WTC11 (cell line): ENCODE results near the gene BICDL1.

Experiments
- NR2C2 ChIP-seq: sonication (generic); formaldehyde crosslinking; IDR thresholded peaks from 2 replicates; pipeline ENCODE4 v1.8.0; 2022; ENCODE audit warnings: mild to moderate bottlenecking, missing genetic modification reagents
- TF ChIP-seq, protein P1 (sequence below): fragments of 200-600 bp; IDR thresholded peaks from 2 replicates; pipeline ENCODE4 v1.8.0; 2022; ENCODE audit warnings: antibody characterized with exemption
- TF ChIP-seq, protein P2 (sequence below): sonication (generic); formaldehyde crosslinking; IDR thresholded peaks from 2 replicates; pipeline ENCODE4 v1.8.1; 2022; ENCODE audit warnings: low read depth, missing genetic modification reagents, borderline replicate concordance
- TF ChIP-seq, protein P3 (sequence below): sonication (generic); formaldehyde crosslinking; IDR thresholded peaks from 2 replicates; pipeline ENCODE4 v1.8.1; 2023; ENCODE audit warnings: mild to moderate bottlenecking, moderate library complexity, missing genetic modification reagents

DNA sequence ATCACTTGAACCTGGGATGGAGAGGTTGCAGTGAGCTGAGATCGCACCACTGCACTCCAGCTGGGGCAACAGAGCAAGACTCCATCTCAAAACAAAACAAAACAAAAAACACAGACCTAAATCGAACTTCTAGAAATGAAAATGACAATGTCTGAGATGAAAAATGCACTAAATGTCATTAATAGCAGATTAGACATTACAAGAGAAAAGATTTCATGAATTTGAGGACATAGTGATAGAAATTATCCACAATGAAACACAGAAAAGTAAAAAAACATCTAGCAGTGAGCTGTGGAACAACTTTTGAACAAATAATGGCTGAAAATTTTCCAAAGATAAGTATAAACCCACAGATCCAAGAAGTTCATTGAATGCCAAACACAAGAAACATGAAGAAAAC is 35.2 kb downstream of the BICDL1 start:
- TF ChIP-seq, protein P1, sequence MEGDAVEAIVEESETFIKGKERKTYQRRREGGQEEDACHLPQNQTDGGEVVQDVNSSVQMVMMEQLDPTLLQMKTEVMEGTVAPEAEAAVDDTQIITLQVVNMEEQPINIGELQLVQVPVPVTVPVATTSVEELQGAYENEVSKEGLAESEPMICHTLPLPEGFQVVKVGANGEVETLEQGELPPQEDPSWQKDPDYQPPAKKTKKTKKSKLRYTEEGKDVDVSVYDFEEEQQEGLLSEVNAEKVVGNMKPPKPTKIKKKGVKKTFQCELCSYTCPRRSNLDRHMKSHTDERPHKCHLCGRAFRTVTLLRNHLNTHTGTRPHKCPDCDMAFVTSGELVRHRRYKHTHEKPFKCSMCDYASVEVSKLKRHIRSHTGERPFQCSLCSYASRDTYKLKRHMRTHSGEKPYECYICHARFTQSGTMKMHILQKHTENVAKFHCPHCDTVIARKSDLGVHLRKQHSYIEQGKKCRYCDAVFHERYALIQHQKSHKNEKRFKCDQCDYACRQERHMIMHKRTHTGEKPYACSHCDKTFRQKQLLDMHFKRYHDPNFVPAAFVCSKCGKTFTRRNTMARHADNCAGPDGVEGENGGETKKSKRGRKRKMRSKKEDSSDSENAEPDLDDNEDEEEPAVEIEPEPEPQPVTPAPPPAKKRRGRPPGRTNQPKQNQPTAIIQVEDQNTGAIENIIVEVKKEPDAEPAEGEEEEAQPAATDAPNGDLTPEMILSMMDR = no peak
- TF ChIP-seq, protein P2, sequence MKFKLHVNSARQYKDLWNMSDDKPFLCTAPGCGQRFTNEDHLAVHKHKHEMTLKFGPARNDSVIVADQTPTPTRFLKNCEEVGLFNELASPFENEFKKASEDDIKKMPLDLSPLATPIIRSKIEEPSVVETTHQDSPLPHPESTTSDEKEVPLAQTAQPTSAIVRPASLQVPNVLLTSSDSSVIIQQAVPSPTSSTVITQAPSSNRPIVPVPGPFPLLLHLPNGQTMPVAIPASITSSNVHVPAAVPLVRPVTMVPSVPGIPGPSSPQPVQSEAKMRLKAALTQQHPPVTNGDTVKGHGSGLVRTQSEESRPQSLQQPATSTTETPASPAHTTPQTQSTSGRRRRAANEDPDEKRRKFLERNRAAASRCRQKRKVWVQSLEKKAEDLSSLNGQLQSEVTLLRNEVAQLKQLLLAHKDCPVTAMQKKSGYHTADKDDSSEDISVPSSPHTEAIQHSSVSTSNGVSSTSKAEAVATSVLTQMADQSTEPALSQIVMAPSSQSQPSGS (CRISPR knock-in tag) = no peak
- TF ChIP-seq, protein P3, sequence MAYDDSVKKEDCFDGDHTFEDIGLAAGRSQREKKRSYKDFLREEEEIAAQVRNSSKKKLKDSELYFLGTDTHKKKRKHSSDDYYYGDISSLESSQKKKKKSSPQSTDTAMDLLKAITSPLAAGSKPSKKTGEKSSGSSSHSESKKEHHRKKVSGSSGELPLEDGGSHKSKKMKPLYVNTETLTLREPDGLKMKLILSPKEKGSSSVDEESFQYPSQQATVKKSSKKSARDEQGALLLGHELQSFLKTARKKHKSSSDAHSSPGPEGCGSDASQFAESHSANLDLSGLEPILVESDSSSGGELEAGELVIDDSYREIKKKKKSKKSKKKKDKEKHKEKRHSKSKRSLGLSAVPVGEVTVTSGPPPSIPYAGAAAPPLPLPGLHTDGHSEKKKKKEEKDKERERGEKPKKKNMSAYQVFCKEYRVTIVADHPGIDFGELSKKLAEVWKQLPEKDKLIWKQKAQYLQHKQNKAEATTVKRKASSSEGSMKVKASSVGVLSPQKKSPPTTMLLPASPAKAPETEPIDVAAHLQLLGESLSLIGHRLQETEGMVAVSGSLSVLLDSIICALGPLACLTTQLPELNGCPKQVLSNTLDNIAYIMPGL (CRISPR knock-in tag) = no peak
- TF ChIP-seq NR2C2 (CRISPR knock-in tag) = no peak
